HL-60 (cell line): ENCODE data around the gene GPRASP3.
"Not testable (repeated sequence)": the region's sequence is repeated elsewhere in the genome, so short reads cannot be mapped to it uniquely, and the experiment has no call there.

Experiments
- DNase-seq, 2 experiments: peaks; one replicate each; pipeline ENCODE4 v3.0.0-alpha.2; 2010 to 2020; ENCODE audit warnings: low read depth in 1 of 2, low spot score in 1 of 2
- H3K27ac ChIP-seq: fragments of 250-450 bp; sonication (Bioruptor Pico); replicated peaks from 2 replicates; pipeline ENCODE4 v1.5.1; 2020; ENCODE audit warnings: mild to moderate bottlenecking, moderate library complexity
- H3K27me3 ChIP-seq: fragments of 250-450 bp; sonication (Bioruptor Pico); 2 replicates; pipeline ENCODE4 v1.5.1; 2021; ENCODE audit warnings: mild to moderate bottlenecking, moderate library complexity; ENCODE audit not compliant: insufficient read depth, poor library complexity, severe bottlenecking
- H3K4me3 ChIP-seq: replicated peaks from 2 replicates; pipeline ENCODE4 v1.5.1; 2011; ENCODE audit warnings: mild to moderate bottlenecking, control low read depth, low read length; ENCODE audit not compliant: insufficient read depth
- CTCF ChIP-seq: IDR thresholded peaks from one replicate; pipeline ENCODE4 v1.5.1; 2011; ENCODE audit warnings: low read length, control low read depth, inconsistent platforms; ENCODE audit not compliant: insufficient read depth
- GABPA ChIP-seq: IDR thresholded peaks from 2 replicates; pipeline ENCODE4 v1.6.1; 2012; ENCODE audit warnings: low read depth
- POLR2AphosphoS5 ChIP-seq: IDR thresholded peaks from 2 replicates; pipeline ENCODE4 v1.6.1; 2012; ENCODE audit warnings: low read depth
- SPI1 ChIP-seq: IDR thresholded peaks from 2 replicates; pipeline ENCODE4 v1.6.1; 2012; ENCODE audit warnings: low read depth, mild to moderate bottlenecking, borderline replicate concordance
- TF ChIP-seq, protein P1 (sequence below): IDR thresholded peaks from 2 replicates; pipeline ENCODE4 v1.6.1; 2012; ENCODE audit warnings: low read depth; ENCODE audit not compliant: insufficient replicate concordance

Gene GPRASP3

DNA sequence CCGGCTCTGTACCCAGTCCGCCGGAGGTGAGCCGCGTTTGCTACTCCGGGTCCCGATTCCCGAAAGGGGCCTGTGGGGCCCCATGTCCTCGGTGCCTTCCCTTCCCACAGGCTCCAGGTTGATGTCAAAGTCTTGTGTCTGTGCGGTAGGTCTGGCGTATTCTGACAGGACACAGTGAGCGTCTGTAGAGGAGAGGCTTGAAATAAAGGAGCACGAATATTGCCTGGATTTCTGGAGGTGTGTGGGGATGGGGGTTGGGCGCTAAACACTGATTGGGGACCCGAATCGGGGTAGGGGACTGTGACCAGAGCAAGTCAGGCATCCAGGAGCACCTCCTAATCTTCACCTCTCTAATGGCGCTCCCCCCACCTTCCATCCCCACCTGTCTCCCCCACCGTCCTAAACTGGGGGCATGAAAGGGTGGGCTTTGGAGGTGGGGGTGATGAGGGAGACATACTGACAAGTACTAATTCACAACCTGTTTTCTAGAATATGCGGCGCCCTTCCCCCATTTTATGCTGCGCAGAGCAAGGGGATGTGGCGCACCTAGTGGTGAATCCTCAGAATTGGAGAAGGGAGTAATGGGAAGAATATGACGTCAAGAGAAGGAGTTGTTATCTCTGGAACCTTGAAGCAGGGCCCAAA lies 7.4 kb upstream of the GPRASP3 start:
- no peak for DNase-seq

DNA sequence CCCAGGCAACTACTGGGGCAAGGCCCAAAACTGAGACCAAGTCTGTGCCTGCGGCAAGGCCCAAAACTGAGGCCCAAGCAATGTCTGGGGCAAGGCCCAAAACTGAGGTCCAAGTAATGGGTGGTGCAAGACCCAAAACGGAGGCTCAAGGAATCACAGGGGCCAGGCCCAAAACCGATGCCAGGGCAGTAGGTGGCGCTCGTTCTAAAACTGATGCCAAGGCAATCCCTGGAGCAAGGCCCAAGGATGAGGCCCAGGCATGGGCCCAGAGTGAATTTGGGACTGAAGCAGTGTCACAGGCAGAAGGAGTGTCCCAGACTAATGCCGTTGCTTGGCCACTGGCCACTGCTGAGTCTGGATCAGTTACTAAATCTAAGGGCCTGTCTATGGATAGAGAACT lies 5.5 kb upstream of the GPRASP3 start:
- no peak for TF ChIP-seq CTCF
- TF ChIP-seq POLR2AphosphoS5, result no peak
- TF ChIP-seq GABPA, result no peak
- TF ChIP-seq, protein P1, sequence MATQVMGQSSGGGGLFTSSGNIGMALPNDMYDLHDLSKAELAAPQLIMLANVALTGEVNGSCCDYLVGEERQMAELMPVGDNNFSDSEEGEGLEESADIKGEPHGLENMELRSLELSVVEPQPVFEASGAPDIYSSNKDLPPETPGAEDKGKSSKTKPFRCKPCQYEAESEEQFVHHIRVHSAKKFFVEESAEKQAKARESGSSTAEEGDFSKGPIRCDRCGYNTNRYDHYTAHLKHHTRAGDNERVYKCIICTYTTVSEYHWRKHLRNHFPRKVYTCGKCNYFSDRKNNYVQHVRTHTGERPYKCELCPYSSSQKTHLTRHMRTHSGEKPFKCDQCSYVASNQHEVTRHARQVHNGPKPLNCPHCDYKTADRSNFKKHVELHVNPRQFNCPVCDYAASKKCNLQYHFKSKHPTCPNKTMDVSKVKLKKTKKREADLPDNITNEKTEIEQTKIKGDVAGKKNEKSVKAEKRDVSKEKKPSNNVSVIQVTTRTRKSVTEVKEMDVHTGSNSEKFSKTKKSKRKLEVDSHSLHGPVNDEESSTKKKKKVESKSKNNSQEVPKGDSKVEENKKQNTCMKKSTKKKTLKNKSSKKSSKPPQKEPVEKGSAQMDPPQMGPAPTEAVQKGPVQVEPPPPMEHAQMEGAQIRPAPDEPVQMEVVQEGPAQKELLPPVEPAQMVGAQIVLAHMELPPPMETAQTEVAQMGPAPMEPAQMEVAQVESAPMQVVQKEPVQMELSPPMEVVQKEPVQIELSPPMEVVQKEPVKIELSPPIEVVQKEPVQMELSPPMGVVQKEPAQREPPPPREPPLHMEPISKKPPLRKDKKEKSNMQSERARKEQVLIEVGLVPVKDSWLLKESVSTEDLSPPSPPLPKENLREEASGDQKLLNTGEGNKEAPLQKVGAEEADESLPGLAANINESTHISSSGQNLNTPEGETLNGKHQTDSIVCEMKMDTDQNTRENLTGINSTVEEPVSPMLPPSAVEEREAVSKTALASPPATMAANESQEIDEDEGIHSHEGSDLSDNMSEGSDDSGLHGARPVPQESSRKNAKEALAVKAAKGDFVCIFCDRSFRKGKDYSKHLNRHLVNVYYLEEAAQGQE, result no peak
- TF ChIP-seq SPI1, result no peak
- peaks cover 3% of the 10 kb centered on the region for H3K27me3 ChIP-seq
- DNase-seq, result no peak
- no peak overlapping the region for H3K4me3 ChIP-seq
- no peak overlapping the region for H3K27ac ChIP-seq

More for the DNA sequence above, 7.4 kb upstream of the GPRASP3 start:
- TF ChIP-seq CTCF (no peak), SPI1 (no peak), POLR2AphosphoS5 (no peak), GABPA (no peak)
- TF ChIP-seq, protein P1, result no peak
- H3K27ac ChIP-seq, result no peak overlapping the region
- H3K4me3 ChIP-seq, result peak overlapping the region; percentile 32
- H3K27me3 ChIP-seq, result peaks cover 3% of the 10 kb centered on the region

DNA sequence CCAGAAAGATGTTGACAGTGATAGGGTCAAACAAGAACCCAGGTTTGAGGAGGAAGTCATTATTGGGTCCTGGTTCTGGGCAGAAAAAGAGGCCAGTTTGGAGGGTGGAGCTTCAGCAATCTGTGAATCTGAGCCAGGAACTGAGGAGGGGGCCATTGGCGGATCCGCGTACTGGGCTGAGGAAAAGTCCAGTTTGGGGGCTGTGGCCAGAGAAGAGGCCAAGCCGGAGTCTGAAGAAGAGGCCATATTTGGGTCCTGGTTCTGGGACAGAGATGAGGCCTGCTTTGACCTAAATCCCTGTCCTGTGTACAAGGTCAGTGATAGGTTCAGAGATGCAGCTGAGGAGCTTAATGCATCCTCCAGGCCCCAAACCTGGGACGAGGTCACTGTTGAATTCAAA lies 4.6 kb upstream of the GPRASP3 start:
- TF ChIP-seq CTCF (no peak), SPI1 (no peak), POLR2AphosphoS5 (no peak), GABPA (no peak)
- TF ChIP-seq, protein P1, result no peak
- H3K4me3 ChIP-seq, result no peak overlapping the region
- no peak overlapping the region for H3K27ac ChIP-seq
- peaks cover 3% of the 10 kb centered on the region for H3K27me3 ChIP-seq
- no peak for DNase-seq

GRCh38 chrX:102721169-102721506 lies 595 bp downstream of the GPRASP3 start:
- not testable (repeated sequence) for H3K27me3 ChIP-seq, H3K27ac ChIP-seq, H3K4me3 ChIP-seq, DNase-seq
